ENCODE measurements around the gene C5AR2.
"Not testable (repeated sequence)": the region's sequence is repeated elsewhere in the genome, so short reads cannot be mapped to it uniquely, and the experiment has no call there.

C5AR2 gene

DNA sequence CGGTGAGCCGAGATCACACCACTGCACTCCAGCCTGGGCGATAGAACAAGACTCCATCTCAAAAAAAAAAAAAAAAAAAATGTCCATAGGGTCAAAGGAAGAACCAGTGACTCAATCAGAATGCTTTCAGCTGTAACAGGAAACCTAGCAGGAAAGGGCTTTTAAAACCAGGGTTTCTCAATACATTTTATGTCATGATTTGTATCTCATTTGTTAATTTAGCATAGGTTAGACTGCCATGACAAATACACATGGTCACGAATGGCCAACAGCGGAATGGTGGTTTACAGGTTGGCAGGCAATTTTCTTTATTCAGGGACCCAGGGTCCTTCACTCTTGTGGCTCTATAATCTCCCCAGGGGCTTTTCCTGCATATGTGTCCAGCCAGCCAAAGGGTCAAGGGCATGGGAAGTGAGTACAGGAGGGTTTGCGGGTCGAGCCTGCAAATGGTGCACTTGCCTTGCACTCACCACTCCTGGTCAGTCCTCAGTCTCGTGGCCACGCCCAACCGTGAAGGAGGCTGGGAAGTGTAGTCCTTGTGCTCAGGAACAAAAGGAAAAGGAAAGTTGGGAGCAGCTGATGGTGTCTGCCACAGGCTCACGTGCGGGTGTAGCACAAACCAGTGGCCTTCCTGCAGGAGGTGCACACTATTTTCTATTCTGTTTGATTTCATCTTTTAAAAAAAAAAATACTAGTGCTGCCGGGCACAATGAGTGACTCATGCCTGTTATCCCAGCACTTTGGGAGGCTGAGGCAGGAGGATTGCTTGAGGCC, 32.0 kb downstream of the C5AR2 start:
- DNase-seq (ENCODE audit: low spot score), result no peak

DNA sequence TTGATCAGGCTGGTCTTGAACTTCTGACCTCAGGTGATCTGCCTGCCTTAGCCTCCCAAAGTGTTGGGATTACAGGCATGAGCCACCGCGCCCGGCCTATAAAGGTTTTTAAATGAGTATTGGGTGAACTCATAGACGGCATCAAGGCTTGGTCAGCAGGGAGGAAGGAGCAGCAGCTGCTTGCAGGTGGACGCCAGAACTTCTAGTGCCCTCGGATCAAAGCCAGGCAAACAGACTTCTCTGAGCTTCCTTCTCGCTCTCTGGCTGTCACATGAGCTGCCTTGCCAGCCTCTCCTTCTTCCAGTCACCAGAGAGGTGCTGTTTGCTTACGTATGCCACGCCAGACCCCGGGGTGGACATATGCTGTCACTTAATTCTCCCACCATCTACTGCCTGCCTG, 33.5 kb downstream of the C5AR2 start:
- not testable (repeated sequence) for DNase-seq (ENCODE audit: low spot score)

DNA sequence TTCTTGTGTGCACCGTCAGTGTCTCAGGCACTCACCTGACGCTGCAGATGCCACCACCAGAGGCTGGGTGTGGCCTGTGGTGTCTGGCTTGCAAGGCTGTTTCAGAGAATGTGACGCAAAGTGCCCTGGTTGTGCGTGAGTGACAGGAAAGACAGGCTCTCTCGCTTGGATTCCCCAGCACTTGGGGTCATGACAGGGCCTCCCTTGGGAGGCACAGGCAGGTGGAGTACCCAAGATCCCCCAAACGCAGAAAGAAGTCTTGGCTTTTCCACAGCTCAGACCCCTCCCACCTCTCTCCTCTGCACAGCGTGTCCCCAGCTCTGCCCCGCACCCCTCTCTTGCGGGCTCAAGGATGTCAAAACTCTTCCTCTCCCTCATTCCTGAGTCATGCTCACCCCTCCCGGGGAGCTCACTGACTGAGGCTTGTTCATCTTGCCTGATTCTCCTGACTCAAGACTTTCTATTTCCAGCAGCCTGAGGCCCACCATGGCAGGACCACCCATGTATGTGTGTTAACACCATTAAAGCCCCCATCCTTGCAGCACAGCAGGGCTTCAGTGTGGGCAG, 38.2 kb downstream of the C5AR2 start:
- DNase-seq (ENCODE audit: low spot score), result no peak

- DNase-seq (ENCODE audit: low spot score), result no peak
Measured at GRCh38 chr19:47371261-47371660, 39.3 kb downstream of the C5AR2 start.

GRCh38 chr19:47372603-47373002, 40.6 kb downstream of the C5AR2 start:
- no peak for DNase-seq (ENCODE audit: low spot score)

GRCh38 chr19:47373246-47374240, 41.6 kb downstream of the C5AR2 start:
- DNase-seq (ENCODE audit: low spot score), result no peak

GRCh38 chr19:47374876-47375693, 43.1 kb downstream of the C5AR2 start:
- DNase-seq (ENCODE audit: low spot score), result no peak

DNA sequence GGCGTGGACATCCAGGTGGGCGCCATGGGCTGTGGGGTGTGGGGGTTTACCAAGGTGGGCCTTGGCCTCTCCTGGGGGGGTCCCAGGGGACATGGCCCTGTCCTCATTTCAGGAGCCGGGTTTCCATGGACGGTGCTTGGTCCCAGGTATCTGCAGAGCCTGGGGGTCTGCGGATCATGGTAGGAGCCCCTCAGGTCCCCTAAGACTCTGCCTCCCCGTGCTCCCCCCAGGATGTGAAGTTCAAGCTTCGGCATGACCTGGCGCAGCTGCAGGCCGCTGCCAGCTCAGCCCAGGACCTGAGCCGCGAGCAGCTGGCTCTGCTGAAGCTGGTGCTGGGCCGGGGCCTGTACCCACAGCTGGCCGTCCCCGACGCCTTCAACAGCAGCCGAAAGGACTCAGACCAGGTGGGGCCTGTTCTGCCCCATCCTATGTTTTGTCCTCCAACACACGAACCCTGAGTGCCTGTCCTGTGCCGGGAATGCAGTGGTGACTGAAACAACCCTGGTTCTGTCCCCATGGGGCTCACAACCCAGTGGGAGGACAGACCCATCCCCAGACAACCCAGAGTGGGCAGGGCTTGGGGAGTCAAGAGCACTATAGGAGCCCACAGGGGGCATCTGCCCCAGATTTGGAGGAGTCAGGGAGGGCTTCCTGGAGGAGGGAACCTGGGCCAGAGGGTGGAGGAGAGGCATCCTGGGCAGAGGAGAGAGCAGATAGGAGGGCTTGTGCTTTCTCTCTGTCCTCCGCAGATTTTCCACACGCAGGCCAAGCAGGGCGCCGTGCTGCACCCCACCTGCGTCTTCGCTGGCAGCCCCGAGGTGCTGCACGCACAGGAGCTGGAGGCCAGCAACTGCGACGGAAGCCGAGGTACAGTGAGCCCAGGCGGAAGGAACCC, 44.0 kb downstream of the C5AR2 start:
- DNase-seq (ENCODE audit: low spot score), result no peak

DNA sequence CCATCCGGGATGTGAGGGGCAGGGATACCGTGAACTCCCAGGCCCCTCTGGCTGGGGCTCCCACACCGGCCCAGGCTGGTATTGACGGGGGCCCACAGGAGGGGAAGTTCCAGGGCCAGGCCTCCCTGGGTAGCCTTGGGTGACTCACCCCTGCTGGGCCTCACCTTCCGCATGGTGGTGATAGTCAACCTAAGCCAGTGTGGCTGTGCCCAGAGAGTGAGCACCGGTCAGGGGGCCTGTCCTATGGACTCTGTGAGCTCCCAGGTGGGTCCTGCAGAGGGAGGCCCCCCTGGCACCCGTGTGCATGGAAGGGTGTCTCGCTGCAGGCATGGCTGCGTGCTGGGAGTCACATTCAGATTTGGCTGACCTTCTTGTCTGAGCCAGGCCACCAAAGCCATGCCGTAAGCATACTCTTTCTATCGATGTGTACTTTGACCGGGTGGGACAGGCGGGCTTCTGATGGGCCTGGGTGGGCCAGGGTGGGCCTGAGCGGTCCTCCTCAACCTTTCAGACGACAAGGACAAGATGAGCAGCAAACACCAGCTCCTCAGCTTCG, 44.7 kb downstream of the C5AR2 start:
- no peak for DNase-seq (ENCODE audit: low spot score)

- DNase-seq (ENCODE audit: low spot score), result no peak
Measured at GRCh38 chr19:47377208-47377701, 45.3 kb downstream of the C5AR2 start.

- no peak for DNase-seq (ENCODE audit: low spot score)
Measured at GRCh38 chr19:47377801-47378200, 45.8 kb downstream of the C5AR2 start.

DNA sequence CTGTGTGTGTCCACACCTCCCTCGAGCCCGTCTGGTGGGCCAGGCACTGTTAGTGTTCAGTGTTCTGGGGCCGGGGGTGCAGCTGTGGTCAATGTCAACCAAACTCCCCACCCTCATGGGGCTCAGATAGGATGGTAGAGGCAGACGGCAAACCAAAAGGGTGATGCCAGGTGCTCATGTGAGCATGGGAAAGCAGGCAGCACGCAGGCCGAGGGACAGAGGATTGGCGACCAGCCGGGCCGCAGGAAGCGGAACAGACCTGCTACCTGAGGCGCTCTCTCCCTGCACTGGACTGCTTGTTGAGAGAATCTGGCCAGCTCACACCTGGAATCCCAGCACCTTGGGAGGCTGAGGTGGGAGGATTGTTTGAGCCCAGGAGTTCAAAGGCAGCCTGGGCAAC, 46.3 kb downstream of the C5AR2 start:
- no peak for DNase-seq (ENCODE audit: low spot score)

DNA sequence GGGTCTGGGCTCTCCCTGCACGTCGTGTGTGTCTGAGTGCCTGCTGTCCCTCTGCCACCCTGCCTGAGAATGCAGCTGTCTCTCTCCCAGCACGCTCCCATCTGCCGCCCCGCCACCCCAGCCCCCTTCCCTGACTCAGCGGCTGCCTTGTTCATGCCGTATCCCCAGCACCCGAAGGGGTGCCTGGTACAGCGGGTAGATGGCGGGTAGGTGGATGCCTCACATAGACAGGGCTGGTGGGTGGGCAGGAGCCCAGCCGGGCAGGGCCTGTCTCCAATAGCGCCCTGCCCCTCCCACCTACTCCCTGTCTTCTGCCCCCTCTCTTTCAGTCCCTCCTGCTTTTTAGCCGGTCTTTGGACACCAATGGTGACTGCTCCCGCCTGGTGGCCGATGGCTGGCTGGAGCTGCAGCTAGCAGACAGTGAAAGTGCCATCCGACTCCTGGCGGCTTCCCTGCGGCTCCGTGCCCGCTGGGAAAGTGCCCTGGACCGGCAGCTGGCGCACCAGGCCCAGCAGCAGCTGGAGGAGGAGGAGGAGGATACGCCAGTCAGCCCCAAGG, 47.5 kb downstream of the C5AR2 start:
- no peak for DNase-seq (ENCODE audit: low spot score)

GRCh38 chr19:47380559-47380958, 48.6 kb downstream of the C5AR2 start:
- no peak for DNase-seq (ENCODE audit: low spot score)

- no peak for DNase-seq (ENCODE audit: low spot score)
Measured at GRCh38 chr19:47381121-47381520, 49.1 kb downstream of the C5AR2 start.

DNA sequence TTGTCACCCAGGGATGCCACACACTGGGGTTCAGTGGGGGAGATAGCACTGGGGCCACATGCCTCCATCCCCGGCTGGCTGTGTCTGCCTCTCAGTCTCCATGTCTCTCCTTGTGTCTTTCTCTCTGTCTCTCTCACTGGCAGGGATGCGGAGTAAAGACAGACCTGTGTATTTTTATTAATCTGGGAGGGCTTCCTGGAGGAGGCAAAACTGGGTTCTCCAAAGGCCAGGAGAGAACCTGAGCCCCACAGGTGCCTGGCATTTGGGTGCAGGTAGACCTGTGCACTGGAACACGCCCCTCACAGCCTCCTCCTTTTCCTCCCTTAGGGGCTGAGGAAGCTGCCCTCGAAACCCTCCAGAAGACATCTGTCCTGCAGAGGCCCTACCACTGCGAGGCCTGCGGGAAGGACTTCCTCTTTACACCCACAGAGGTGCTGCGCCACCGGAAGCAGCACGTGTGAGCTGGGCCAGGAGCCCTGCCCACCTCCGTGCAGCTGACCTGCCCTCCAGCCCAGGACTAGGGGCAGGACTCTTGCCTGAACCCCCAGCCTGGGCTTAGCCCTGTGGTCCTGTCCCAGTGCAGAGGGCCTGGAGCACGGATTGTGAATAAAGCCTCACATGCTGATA, 49.8 kb downstream of the C5AR2 start:
- DNase-seq (ENCODE audit: low spot score), result no peak

DNA sequence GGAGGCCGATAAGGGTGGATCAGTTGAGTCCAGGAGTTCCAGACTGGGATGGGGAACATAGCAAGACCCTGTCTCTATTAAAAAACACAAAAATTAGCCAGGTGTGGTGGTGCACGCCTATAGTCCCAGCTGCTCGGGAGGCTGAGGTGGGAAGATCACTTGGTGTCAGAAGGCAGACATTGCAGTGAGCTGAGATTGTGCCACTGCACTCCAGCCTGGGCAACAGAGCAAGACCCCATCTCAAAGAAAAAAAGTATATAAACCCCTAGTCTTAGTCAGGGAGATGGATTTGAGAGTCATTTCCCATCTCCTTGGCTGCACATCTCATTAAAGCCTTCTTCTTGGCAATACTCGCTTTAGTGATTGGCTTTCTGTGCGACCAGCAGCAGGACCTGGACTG, 51.9 kb downstream of the C5AR2 start:
- not testable (repeated sequence) for DNase-seq (ENCODE audit: low spot score)

DNA sequence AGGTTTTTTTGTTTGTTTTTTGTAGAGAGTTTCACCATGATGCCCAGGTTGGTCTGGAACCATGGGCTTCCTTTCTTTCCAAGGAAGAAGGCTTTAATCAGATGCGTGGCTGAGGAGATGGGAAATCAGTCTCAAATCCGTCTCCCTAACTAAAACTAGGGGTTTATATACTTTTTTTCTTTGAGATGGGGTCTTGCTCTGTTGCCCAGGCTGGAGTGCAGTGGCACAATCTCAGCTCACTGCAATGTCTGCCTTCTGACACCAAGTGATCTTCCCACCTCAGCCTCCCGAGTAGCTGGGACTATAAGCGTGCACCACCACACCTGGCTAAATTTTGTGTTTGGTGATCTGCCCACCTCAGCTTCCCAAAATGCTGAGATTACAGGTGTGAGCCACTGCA, 52.6 kb downstream of the C5AR2 start:
- DNase-seq (ENCODE audit: low spot score), result not testable (repeated sequence)

GRCh38 chr19:47386582-47386981, 54.6 kb downstream of the C5AR2 start:
- DNase-seq (ENCODE audit: low spot score), result not testable (repeated sequence)
